ENCODE data around the gene MEP1A.
"Not testable (repeated sequence)": the region's sequence is repeated elsewhere in the genome, so short reads cannot be mapped to it uniquely, and the experiment has no call there.

Gene MEP1A

DNA sequence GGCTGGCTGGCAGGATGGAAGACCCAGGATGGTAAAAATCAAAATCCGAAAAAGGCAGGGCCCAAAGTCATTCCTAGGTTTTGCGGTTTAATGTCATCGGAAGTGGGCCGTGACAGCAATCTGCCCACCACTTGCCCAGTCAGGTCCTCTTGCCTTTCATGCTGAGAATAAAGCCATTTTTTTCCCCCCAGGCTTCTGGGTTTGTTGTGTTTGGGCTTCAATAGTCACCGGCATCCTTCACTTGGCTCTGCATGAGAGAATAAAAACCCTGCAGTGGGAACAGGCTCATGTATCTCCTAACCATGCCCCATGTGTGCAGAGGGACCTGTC lies 56.1 kb downstream of the MEP1A start:
- Histone ChIP-seq H3K4me3 (ENCODE audit: low read depth, low read length) (no peak overlapping the region), H3K27ac (no peak overlapping the region), H3K36me3 (replicated peaks) (no peaks in the 10 kb centered on the region), H3K27me3 (replicated peaks) (no peaks in the 10 kb centered on the region)
- in situ Hi-C loops (cut with HindIII; ENCODE audit: low pct_ligation_motif_present, low sequenced_read_pairs) = no loop called here
- TF ChIP-seq, protein P1, sequence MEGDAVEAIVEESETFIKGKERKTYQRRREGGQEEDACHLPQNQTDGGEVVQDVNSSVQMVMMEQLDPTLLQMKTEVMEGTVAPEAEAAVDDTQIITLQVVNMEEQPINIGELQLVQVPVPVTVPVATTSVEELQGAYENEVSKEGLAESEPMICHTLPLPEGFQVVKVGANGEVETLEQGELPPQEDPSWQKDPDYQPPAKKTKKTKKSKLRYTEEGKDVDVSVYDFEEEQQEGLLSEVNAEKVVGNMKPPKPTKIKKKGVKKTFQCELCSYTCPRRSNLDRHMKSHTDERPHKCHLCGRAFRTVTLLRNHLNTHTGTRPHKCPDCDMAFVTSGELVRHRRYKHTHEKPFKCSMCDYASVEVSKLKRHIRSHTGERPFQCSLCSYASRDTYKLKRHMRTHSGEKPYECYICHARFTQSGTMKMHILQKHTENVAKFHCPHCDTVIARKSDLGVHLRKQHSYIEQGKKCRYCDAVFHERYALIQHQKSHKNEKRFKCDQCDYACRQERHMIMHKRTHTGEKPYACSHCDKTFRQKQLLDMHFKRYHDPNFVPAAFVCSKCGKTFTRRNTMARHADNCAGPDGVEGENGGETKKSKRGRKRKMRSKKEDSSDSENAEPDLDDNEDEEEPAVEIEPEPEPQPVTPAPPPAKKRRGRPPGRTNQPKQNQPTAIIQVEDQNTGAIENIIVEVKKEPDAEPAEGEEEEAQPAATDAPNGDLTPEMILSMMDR (IDR thresholded peaks at IDR 0.05; ENCODE audit: low read depth, low read length, missing control alignments) = no peak
- no peak for DNase-seq

DNA sequence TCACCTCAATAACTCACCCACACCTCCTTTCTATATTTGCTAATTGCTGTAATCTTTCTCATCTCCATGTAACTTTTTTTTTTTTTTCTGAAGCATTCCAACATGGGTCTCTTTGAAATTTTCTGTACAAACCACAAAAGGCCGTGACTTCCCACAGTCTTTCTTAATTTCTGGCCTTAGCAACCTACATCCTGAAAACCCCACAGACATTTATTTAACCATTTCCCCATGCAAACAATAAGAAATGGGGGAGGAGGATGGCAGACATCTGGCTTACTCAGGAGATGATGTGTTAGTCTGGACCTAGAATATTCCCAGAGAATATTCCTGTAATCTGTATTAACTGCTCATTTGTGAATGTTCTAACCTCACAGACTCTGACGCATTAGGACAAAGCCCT lies 57.6 kb downstream of the MEP1A start:
- peak; percentile 6 for DNase-seq
- TF ChIP-seq, protein P1 (IDR thresholded peaks at IDR 0.05; ENCODE audit: low read depth, low read length, missing control alignments) = no peak
- no peaks in the 10 kb centered on the region for H3K27me3 ChIP-seq (replicated peaks)

DNA sequence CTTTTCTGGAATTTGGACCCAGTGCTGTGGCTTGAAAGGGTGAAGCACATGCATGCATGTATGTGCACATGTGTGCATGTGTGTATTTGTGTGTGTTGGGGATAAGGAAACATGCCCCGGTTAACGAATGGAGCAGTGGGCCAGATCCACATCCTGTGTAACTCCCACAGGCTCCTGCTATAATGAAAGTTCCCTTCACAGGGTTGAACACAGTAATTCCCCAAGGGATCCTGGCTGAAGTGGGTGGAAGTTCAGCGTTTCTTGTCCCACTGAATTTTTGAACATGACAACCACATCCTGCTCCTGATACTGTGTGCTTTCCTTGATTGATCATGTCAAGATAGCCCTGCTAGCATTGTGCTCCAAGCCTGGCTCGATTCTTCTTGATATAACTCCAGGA lies 58.4 kb downstream of the MEP1A start:
- in situ Hi-C loops (cut with HindIII; ENCODE audit: low pct_ligation_motif_present, low sequenced_read_pairs); H3K4me3 ChIP-seq (ENCODE audit: low read depth, low read length); DNase-seq; H3K27me3 ChIP-seq (replicated peaks); H3K27ac ChIP-seq; H3K36me3 ChIP-seq (replicated peaks): not testable (repeated sequence)

More for the DNA sequence above, 57.6 kb downstream of the MEP1A start:
- in situ Hi-C loops (cut with HindIII; ENCODE audit: low pct_ligation_motif_present, low sequenced_read_pairs) = no loop called here
- no peak overlapping the region for H3K27ac ChIP-seq
- H3K4me3 ChIP-seq (ENCODE audit: low read depth, low read length) = no peak overlapping the region
- H3K36me3 ChIP-seq (replicated peaks) = no peaks in the 10 kb centered on the region

DNA sequence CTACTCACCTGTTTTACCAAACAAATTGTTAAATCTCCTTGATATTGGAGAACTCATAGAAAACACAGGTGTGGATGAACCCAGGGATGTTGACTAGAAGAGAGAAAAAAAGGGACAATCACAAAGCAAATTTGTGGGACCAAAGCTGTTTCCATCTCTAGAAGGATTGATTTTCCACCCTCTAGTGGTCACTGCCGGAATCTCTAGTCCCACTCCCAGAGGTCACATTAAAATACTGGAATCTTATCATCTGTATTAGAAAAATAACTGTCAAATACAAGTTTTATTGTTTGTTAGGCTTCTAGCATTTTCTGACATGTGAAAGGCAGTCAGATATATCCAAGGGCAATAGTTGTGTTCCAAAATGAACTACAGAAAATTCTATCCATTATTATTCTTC lies 62.8 kb downstream of the MEP1A start:
- TF ChIP-seq, protein P1 (IDR thresholded peaks at IDR 0.05; ENCODE audit: low read depth, low read length, missing control alignments) = peak; percentile 73
- H3K4me3 ChIP-seq (ENCODE audit: low read depth, low read length); H3K27ac ChIP-seq; in situ Hi-C loops (cut with HindIII; ENCODE audit: low pct_ligation_motif_present, low sequenced_read_pairs); H3K36me3 ChIP-seq (replicated peaks); H3K27me3 ChIP-seq (replicated peaks): not testable (repeated sequence)
- DNase-seq = peak; percentile 39

DNA sequence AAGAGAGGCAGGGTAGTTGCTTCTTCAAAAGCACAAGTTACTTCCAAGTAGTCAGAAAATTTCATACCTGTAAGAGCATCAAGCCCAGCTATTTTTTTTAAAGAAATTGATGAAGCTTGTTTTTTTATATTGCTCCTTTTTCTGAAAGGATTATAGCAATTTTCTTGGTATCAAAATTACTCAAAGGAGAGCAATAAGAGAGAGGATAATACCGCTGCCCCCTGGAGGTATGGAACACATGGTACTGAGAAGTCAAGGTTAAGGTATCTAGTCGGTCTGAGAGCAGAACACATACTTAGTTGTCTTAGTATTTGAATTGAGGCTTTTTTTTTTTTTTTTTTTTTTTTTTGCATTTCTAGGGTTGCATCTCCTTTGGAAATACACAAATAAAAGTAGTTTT lies 69.2 kb downstream of the MEP1A start:
- TF ChIP-seq, protein P1 (IDR thresholded peaks at IDR 0.05; ENCODE audit: low read depth, low read length, missing control alignments) = no peak
- no peak for DNase-seq
- Histone ChIP-seq H3K36me3 (replicated peaks) (no peaks in the 10 kb centered on the region), H3K4me3 (ENCODE audit: low read depth, low read length) (no peak overlapping the region), H3K27ac (no peak overlapping the region), H3K27me3 (replicated peaks) (no peaks in the 10 kb centered on the region)
- in situ Hi-C loops (cut with HindIII; ENCODE audit: low pct_ligation_motif_present, low sequenced_read_pairs) = no loop called here

DNA sequence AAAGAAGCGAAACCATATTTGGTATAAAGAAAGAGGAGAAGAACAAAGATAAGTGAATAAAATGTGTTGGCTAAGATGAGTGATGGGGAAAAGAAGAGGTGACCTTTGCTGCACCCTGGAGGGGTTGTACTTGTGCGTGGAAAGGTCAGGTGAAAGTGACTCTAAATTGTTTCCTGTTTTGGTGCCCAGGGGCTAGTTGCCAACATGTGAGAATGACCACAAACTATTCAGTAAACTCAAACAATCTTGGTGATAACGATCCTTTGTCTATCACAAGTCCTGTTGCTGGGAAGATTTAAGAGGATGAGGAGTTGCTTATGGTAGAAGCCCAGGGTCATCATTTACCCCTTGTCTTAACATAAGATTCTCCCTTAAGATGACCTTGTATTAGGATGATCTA lies 70.6 kb downstream of the MEP1A start:
- Histone ChIP-seq H3K27ac (no peak overlapping the region), H3K36me3 (replicated peaks) (no peaks in the 10 kb centered on the region), H3K27me3 (replicated peaks) (no peaks in the 10 kb centered on the region), H3K4me3 (ENCODE audit: low read depth, low read length) (no peak overlapping the region)
- in situ Hi-C loops (cut with HindIII; ENCODE audit: low pct_ligation_motif_present, low sequenced_read_pairs) = no loop called here
- DNase-seq = no peak
- TF ChIP-seq, protein P1 (IDR thresholded peaks at IDR 0.05; ENCODE audit: low read depth, low read length, missing control alignments) = no peak
